GM21619 (cell line): ENCODE data around the gene ABHD17A.
A peak's percentile ranks its signal among the peaks of the same experiment; 100 is the strongest.

Source experiments
- ATAC-seq: cut with Tn5 transposase; IDR thresholded peaks from one replicate; pipeline ENCODE4 v1.9.1; 2021; ENCODE audit not compliant: unreplicated experiment

The ABHD17A gene

GRCh38 chr19:1865172-1866010 lies 19.9 kb downstream of the ABHD17A start:
- no peak for ATAC-seq

- no peak for ATAC-seq
These were observed 20.7 kb downstream of the ABHD17A start for GRCh38 chr19:1864480-1865171.

GRCh38 chr19:1863638-1864479 lies 21.4 kb downstream of the ABHD17A start:
- ATAC-seq = peak; percentile 45

DNA sequence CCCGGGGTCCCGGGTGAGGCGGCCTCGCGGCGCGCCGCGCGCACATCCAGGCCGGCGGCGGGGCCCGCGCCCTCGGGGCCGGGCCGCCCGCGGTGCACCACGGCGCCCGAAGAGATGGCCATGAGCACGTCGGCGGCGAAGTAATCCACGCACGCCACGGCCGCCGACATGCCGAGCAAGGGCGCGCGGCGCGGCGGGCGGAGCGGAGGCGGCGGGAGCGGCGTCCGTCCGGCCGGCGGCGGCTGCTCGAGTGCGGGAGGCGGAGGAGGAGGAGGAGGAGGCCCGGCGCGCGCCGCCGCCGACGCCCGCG lies 22.0 kb downstream of the ABHD17A start, which contains the start of gene KLF16:
KLF16 (minus strand) TSS at position 252 of the 310 bp plus-strand sequence; CDS start at position 170, 82 bp downstream.
- ATAC-seq = no peak

- no peak for ATAC-seq
These were observed 22.6 kb downstream of the ABHD17A start for GRCh38 chr19:1862424-1863327.

DNA sequence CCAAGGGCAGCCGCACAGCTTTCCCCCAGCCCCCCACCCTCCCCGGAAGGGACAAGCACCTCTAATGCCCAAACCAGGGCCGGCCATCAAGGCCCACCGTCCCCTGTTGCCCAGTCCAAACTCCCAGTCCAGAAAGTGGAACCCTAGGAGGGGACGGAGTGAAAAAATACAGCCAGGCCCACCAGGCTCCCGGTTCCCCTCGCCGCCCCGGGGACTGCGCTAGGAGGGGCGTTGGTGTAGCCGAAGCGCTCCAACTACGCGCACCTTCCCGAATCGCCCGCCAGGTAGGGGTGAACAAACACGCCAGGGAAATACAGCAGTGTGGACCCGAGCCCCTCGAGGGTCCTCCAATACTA lies 23.2 kb downstream of the ABHD17A start:
- ATAC-seq = no peak

GRCh38 chr19:1861599-1862031 lies 23.7 kb downstream of the ABHD17A start:
- ATAC-seq = no peak

DNA sequence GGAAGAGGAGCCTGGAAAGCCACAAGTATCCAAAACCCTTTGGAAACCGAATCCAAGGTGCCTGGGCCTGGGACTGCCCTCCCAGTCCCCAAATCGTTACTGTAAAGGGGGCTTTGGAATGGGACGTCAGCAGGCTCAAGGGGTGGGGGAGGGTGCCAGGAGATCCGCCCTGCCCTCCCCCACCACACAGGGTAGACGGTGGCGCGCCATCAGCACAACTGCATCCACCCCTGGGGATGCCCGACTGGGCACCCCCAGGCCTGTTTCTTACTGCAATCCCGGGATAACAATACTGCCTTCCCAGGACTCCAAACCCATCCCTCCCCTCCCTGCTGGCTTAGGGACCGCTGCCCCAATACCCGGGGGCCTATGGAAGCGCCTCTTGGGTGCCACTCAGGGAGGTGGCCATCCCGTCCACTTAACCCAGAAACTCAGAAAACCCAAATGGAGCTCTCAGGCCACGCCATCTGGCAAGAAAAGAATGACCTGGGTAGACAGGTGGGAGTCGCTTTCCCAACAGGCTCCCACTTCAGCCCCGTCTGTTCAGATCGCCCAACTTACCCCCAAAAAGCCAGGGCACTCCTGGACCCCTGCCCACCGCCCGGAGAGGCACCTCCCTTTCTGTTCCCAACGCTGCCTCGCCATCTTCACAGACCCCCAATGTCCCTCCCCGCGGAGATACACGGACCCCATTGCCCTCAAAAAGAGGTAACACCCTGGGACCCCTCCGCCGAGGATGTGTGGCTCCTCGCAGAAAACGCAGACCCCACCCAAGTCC lies 24.3 kb downstream of the ABHD17A start:
- no peak for ATAC-seq

DNA sequence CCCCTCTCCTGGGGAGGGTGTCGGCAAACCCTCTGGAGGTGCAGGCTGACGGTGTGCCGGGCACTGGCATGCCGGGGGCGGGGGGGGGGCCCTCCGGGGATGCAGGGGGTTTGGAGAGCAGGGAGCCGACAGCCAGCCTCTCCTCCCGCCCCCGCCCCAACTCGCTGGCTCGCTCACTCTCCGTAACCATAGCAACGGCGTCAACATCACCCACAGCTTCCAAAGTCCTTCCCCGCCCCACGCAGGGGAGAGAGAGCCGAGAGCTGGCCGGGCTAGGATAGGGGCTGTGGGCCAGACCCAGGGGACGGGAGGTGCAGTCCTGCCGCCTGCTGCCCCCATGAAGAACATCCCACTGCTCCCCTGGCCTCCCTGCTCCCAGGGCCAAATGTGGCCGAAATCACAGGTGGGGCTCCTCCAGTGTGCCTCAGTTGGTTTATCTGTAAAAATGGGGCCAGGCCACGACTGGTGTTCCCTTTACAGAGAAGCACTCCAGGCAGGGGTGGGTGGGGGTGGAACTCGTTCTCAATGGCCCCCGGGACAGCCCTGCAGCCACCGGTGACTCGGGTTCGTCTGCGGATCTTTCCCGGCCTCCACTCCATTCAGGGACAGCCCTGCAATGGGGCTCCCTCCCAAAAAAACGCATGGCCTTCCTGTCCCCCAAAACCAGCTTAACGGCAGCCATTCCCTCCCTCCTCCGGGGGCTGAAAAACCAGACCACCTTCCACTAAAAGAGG lies 25.1 kb downstream of the ABHD17A start:
- ATAC-seq = no peak

- ATAC-seq = no peak
These were observed 25.9 kb downstream of the ABHD17A start for GRCh38 chr19:1859331-1859781.

- no peak for ATAC-seq
These were observed 26.7 kb downstream of the ABHD17A start for GRCh38 chr19:1858412-1859081.

DNA sequence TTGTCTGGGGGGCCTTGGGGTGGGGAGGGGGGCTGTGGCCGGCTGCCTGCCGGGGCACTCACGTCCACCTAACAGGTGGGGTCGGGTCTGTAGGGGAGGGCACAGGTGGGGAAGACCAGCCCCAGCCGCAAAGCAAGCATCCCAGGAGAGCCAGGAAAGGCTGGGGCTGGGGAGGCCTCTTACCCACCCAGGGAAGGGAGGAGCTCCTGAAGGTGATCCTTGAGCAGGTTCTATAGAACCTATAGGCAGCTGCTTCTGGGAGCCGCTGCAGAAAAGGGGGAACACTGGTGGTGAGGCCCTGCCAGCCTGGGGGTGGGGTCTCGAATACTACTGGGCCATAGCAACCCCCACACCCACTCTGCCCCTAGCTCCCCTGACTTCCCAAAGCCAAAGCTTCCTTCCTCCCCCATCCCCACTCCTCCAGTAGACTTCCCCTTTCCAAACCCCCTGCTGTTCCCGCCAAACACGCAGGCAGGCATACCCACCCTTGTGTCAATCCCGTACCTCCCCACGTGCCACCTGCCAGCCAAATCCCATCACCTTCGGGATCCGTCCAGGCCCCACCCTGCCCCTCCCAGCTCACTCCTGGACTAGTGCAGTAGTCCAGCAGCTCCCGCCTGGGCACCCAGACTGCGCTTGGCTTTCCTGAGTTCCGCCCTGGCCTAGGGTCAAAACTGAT lies 27.5 kb downstream of the ABHD17A start:
- no peak for ATAC-seq

GRCh38 chr19:1856698-1857603 lies 28.3 kb downstream of the ABHD17A start:
- no peak for ATAC-seq

- ATAC-seq = no peak
These were observed 29.0 kb downstream of the ABHD17A start for GRCh38 chr19:1856345-1856697.

GRCh38 chr19:1855828-1856255 lies 29.5 kb downstream of the ABHD17A start:
- ATAC-seq = peak; percentile 4

- ATAC-seq = peak; percentile 45
These were observed 30.1 kb downstream of the ABHD17A start for GRCh38 chr19:1855040-1855827.
